GM19467 (cell line): ENCODE measurements around the gene ARMC7.
A peak's percentile ranks its signal among the peaks of the same experiment; 100 is the strongest.

Source experiments
- ATAC-seq: cut with Tn5 transposase; IDR thresholded peaks from one replicate; pipeline ENCODE4 v1.9.1; 2021; ENCODE audit warnings: mild to moderate bottlenecking, moderate library complexity; ENCODE audit not compliant: unreplicated experiment

Gene ARMC7

DNA sequence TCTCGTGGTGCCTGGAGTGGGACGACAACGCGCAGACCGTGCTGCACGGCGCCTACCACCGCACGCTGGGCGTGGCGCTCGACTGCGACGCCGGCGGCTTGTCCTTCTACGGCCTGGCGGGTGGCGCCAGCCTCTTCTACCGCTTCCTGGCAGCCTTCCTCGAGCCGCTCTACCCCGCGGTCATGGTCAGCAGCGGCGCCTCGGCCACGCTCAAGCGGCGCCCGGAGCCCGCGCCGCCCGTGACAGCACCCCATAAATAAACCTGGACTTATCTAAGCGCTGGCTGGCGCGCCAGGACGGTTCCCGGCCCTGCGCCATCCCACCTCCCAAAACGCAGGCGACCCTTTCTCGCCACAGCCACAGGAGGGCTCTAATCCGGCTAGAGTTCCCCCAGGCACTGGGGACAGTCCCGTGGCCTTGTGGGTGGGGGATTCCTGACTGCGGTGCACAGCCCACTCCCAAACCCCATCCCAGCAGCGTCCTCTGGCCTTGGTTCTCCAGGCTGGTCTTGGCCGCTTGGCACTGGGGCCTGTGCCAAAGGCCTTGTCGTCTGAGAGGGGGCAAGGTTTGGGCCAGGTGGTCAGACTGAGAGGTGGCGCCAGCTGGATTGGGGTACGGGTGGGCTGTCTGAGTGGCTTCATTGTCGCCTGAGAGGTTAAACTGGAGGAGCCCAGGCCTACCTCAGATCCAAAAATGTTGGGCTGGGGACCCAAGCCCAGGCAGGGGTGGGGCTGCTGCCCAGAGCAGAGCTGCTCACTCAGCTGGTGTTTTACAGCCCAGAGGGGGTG lies 32.1 kb upstream of the ARMC7 start:
- ATAC-seq: peak; percentile 38

DNA sequence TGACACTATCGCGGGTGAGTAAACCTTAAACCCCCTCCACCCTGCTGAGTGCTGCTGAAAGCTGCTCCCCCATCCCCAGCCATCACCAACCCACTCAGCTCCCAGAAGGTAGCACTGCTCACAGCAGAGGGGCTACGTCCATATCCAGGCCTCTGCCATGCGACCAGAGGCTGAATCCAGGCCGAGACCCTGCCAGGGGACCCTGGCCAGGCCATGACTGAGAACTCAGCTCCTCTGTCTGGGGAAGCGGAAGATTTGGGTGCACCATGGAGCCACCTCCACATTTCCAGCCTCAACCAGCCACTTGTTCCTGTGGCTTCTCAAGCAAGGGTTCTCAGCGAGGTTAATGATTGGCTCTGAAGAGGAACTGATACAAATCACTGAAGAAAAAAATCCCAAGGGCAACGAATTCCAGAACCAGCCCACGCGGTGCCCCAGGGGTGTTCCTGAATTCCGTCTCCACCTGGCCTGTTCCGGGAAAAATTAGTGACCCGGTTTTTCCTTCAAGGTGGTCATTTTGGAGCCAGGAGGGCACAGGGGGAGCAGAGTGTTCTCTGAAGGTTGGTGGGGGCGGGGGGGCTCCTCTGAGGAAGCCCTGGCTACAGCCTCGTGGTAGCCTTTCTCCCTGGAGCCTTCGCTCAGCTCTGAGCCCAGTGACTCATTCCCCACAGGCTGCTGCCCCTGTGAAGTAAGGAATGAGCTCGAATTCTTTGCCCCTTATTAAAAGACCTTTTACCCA lies 31.3 kb upstream of the ARMC7 start:
- ATAC-seq: peak; percentile 45

DNA sequence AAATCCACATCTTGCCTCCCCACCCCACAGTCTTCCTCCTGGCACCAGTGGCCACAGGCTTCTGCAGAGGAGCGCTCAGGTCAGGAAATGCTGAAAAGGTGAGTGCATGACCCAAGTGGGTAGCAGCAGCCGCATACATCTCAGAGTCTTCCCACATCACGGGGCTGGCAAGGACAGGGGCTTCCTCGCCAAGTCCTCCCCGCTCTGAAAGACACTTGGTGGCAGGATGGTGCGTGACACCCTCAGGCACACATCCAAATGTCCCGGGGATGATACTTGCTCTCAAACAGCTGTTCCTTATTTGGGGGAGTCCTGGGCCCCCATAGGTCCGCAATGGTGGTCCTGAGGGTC lies 30.8 kb upstream of the ARMC7 start:
- no peak for ATAC-seq

DNA sequence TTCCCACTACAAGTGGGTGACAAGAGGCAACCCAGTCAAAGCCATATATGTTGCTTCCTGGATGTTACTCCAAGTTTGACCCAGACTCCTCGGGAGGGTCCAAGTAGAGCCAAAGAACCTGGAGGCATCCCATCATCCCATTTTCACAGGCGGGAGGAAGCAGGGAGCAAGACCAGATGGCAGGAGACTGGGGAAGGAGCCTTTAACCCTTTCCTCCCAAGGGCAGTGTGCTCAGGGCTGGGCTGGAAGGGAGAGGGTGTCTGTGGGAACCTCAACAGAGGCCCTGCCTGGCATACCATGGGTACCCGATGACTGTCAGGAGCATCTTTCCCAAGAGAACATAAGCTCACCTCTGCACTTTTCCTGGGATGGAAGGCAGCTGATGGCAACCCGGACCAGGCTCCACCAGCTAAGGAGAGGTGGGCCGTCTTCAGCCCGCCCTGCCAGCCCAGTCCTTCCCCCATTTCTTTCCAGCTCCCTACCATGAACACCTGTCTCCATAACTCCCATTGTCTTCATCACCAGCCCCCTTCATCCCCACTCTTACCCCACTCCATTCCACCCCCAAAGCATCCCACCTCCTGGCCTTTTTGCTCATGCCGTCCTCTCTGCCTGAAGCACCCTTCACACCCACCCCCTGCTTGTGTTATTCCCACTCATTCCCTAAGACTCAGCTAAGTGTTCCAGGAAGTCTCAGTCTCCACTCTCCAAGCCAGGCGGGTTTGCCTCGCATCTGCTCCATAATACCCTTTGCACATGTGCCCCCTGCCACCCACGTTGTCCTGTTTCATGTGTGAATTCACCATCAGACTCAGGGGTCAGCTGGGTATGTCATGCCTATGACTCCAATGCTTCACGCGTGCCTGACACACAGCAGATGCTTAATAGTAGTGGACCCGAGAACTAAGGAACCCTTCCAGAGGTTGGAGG lies 27.9 kb upstream of the ARMC7 start:
- no peak for ATAC-seq

DNA sequence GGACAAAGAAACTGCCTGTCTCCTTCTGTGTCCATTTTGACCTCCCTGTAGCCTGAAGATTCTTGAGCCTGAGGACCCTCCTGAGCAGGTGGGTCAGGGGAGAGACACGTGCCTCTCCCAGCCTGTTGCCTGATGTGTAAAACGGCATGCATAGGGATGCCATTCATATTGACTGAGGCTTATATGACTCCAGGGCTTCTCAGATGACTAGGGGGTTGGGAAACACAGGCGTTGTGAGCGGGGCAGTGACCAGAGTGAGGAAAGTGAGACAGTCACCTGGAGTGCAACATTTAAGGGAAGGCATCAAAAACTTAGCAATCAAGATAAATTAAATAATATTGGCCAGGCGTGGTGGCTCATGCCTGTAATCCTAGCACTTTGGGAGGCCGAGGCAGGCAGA lies 27.1 kb upstream of the ARMC7 start:
- ATAC-seq: no peak

DNA sequence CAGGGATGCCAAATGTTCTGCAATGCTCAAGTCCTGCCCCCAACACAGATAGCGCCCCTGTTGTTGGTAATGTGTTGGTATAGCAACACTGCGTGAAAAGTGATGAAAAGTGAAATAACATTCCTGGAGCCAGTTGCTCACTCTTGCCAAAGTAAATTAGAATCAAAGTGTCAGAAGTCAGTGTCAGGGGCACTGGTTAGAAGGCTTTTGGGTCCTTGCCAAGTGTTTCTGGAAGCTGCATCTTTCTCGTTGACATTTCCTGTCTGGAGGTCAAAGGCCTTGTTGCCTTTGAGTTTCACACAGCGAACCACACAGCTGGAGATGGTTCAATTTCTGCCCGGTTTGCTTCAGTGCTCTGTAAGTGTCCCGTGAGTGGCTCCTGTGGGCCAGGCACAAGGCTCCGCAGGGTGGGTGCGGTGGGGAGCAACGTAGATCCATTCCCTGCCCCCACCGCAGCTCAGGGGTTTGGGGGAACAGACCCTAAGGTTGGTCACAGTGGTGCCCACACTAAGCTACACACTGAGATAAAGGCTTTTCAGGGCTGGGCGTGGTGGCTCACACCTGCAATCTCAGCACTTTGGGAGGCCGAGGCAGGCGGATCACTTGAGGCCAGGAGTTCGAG lies 25.6 kb upstream of the ARMC7 start:
- no peak for ATAC-seq

DNA sequence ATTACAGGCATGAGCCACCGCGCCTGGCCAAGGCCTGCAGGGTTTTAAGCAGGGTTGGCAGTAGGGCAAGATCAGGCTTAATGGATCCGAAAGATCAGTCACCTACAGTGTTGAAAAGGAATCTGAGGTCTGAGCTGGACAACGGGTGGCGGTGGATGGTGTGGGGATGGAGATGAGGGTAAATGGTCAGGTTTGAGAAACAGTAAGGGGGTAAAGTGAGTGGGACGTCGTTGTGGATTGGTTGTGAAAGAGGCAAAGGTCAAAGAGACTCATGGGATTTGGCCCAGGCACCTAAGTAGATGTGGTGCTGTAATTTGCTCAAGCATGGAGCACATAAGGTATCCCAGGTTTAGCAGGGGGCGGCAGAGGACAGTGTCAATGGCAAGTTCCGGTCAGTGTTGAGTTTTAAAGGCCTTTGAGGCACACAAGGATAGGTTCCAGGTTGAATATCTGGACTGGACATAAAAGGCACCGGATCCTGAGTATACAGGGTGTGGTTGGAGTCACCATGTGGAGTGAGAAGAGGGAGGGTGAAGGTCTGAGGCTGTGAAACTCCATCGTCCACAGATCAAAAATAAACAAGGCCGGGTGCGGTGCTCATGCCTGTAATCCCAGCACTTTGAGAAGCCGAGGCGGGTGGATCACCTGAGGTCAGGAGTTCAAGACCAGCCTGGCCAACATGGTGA lies 23.1 kb upstream of the ARMC7 start:
- no peak for ATAC-seq

DNA sequence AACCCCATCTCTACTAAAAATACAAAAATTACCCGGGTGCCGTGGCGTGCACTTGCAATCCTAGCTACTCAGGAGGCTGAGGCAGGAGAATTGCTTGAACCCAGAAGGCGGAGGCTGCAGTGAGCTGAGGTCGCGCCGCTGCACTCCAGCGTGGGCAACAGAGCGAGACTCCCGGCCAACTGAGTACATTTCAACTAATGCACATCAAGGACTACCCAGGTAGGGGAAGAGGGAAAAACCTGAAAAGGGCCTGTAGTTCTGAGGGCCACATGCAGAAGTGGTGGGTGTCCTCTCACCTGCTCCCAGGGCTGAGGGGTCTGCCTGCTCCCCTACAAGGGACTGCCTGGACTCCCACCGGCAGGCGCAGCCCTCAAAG lies 22.6 kb upstream of the ARMC7 start:
- ATAC-seq: no peak

DNA sequence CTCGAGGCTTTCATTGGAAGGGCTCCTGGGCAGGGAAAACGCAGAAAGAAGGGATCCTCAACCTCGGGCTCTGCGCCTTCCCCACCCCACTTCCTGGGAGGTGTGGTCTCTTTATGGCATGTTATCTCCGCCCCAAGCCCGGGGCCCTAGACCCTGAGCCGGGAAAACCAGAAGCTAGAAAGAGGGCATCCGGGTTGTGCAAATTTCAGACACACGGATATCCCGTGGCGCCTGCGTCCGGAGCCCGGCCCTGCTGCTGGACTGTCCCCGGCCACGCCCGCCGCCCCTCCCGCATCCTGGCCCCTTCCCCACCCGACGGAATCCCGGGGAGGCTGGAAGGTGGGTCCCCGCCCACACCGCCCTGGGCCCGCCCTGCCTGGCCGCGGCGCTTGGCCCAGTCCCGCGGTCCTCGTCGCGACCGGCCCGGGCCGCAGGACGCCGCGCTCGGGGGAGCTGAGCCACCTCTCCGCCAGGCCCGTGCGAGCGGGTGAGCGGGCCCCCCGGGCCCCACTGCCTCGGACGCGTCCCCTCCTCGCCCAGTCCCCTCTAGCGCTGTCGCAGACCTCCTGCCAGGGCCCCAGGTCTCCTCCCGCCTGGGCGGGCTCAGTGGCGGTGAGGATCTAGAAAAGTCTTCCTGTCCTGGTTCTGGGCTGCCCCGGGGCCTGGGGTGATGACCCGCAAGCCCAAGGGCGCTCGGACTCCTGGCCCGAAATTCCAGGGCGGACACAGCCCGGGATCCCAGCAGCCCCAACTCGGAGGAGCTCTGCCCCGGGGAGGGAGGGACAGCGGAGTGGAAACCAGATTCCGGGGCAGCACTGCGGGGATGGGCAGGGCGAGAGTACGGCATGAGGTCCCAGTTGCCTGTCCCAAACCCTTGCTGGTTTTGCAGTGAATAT lies 22.0 kb upstream of the ARMC7 start, which contains the start of gene SLC16A5:
Gene SLC16A5 (plus strand): TSS at position 397 of the 896 bp plus-strand sequence. CDS start 5,683 bp downstream, outside the sequence.
- peak; percentile 54 for ATAC-seq

DNA sequence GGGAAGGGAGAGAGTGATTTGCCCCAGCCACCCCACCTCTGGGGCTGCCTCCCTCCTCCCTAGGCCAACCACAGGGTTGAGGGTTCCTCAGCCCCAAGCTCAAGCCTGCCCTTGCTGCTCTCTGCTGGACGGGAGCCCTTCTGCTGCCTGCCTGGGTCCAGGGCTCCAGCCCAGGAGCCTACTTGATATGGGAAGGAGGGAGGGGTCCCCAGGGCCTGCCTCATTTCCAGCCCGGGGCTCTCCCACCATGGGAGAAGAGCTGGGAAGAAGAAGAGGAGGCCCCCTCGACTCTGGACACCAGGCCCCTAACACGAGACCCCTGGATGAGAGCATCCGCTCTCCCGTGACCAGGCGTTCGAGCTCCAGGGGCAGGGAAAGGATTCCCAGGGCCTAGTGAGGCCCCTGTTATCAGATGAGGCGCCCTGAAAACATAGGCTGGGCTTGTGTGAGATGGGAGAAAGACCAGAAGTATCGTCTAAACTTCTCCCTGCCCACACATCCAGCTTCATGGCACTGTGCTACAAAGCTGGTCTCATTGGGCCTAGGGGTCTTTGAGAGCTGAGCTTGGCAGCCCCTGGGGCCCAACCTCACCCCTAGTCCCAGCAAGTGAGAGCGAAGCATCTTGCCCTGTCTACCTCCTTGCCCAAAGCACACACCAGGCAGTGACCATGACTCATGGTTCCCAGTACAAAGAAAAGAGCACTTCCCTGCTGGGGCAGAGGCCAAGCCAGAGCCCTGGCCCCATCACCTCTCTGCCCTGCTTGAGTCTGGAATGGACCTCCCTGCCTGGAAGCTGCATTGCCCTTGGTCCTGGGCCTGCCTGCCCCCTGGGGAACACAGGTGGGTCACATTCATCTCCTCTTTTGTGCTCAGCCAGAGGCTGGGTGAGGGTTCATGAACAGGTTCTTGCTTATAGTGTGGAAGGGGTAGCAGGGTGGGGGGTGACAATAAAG lies 21.0 kb upstream of the ARMC7 start:
- no peak for ATAC-seq

DNA sequence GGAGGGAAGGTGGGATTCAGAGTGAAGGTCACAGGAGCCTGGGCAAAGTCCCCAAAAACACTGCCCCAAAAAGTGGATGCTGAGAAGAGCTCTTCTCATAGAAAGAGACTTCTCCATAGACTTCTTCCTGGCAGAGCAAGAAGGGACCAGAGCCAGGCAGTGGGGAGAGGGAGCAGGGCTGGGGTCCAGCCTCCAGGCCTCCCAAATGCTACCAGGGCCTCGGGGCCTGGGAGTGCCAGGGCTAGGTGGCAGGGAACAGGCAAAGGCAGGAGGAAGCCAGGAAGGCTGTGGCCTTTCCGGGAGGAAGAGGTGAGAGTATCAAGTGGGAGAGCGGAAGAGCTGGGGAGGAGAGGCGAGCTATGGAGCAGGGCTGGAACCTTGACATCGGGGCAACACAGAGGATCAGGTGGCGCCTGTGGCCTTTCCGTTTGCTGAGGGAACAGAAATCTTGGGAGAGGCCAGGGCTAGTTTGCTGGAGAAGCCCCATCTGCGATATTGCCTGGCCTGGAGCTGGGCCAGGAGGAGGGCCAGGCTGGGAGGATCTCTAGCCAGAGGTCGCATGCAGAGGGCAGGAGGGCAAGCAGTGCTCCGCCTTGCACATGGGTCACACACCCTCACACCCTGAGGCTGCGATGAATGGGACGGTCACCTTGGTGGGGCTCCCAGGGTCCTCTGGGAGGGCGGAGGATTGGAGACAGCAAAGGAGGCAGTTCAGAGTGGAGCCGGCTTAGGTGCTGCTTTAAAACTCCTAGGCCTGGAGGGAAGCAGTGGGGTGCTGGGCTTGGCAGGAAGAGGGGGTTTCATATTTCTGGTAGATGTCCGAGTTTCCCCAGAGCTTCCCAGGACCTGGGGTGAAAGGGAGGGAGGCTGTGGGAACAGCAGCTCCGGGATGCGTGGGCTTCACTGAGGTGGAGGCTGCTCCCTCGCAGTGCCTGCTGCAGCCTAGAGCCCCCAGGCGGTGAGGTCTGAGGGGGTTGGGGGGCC lies 18.6 kb upstream of the ARMC7 start:
- ATAC-seq: no peak

DNA sequence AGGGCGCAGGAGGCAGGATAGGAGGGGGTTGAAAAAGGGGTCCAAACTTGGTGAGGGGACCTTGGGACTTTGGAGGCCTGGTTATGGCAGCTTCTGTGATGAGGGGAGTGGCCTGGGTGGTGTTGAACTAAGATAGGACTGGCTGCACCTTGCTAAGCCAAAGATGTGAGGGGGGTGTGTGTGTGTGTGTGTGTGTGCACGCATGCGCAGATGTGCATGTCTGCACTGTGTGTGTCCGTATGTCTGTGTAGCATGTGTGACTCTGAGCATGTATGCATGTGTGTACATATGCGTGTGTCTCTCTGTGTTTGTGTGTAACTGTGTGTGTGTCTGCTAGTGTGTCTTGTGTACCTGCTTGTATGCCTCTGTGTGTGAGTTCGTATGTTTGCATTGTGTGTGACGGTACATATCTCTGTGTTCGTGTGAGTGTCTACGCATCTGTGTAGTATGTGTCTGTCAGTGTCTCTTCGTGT lies 17.9 kb upstream of the ARMC7 start:
- no peak for ATAC-seq

DNA sequence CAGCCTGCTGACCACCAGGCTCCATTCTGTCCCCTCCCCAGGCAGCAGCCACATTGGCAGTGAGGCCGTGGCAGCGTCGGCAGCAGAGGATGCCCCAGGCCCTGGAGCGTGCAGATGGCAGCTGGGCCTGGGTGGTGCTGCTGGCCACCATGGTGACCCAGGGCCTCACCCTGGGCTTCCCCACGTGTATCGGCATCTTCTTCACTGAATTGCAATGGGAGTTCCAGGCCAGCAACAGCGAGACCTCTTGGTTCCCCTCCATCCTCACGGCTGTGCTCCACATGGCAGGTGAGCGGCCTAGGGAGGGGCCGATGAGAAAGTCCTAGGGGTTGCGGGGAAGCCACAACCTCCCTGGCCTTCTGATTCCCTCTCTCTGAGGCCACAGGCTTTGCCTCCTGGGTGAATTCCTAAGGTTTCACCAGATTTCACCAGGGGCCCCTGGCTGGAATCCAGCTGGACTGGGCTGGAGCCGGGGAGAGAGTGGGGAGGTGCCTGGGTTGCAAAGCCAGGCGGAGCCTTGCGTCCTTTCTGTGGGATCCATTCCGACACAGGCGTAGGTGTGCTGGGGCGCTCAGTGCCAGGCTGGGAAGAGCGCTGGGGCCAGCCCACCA lies 16.1 kb upstream of the ARMC7 start:
- no peak for ATAC-seq

DNA sequence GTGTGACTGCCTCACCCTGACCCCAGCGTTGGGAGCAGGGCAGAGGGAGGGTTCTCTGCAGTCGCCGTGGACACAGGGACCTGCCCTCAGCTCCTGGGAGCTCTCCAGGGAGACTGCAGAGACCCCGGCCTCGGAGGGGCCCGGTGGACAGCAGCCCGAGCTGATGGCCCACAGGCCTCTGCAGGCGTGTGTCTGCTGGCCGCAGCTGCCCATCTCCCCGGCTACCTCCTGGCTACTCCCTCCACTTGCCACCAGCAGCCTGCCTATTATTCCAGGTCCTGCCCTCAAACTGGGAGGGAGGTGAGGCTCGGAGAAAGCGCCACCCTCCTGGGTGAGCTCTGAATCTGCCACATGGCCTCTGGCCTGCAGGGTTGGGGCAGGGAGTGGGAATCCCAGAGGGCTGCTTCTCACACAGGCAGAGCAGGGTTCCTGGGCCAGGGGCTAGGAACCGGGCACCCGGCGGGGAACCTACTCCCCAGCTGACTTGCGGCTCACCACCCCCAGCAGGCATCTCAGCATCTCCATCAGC lies 14.8 kb upstream of the ARMC7 start:
- ATAC-seq: no peak

DNA sequence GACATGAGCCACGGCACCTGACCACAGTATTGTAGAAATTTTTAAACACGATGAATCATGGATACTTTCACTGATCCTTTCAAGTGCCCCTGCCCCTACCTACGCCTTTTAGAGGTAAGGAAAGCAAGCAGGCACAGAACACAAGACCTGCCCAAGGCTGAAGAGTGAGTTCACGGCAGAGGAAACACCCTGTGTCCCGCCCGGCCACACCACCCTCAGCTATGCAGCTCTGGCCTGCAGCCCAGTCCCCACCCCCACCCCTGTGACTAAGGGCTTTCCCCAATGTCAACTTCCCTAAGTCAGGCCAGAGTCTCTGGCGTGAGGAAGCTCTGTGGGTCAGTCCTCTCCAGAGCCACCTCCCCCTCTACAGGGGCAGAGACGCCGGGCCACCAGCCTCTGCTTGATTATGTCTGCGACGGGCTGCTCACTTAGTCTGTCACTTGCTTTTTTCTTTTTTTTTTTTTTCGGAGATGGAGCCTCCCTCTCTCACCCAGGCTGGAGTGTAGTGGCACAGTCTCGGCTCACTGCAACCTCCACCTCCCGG lies 13.6 kb upstream of the ARMC7 start:
- ATAC-seq: no peak

DNA sequence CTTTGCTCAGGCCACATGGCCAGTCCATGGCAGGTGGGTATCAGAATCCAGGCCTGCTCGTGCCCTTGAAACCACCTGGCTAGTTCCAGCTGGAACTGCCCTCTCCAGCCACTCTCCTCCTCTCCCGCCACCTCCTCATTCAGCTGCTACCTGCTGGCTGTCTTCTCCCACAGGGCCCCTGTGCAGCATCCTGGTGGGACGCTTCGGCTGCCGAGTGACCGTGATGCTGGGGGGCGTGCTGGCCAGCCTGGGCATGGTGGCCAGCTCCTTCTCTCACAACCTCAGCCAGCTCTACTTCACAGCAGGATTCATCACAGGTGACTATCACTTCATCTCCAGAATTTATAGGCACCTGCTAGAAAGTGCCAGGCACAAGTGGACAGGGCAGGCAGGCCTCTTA lies 11.9 kb upstream of the ARMC7 start:
- ATAC-seq: no peak
